Measurements from ENCODE around the gene ASAP3. TPM values are rescaled to one million over a fixed set of nuclear protein-coding genes. Genes with fewer than 3 reads are reported as not detected.

ASAP3 gene
- total and polyA plus RNA-seq, 2 donors (not counting 3 experiments of a cell fraction or from before 2014, with no cell fraction given): 12.5 to 14.2 TPM

DNA sequence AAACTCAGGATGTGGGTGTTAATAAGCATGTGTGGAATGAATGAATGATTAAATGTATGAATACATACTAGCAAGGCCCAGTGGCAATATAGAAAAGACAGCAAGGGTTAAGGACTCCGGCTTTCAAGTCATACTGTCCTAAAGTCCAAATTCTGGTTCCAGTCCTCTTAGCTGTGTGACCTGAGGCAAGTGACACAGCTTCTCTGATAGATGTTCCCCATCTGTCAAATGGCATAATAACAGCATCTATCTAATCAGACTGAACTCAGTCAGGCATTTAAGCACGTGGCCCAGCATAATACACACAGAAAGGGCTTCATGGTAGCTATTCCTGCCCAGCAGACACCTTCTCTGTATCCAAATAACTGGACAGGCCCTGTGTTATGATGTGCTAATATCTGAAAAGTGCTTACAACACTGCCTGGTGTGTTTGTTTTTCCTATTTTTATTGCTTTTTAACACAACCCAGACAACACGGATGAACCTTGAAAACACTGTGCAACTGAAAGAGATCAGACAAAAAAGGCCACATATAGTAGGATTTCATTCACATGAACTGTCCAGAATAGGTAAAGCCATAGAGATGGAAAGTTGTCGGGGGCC, 12.4 kb downstream of the ASAP3 start:
- H4K20me1 ChIP-seq (replicated peaks; ENCODE audit: control insufficient read depth, extremely low read depth, insufficient read depth, low read length): no peaks in the 10 kb centered on the region
- H3K27ac ChIP-seq (ENCODE audit: insufficient read depth, low read depth, low read length): no peak overlapping the region
- dilution Hi-C loops (cut with MboI; ENCODE audit: extremely low pct_ligation_motif_present, low sequenced_read_pairs): no loop called here
- H3K4me3 ChIP-seq (replicated peaks in 1 of 3; ENCODE audit: insufficient read depth in 1 of 3, low read depth in 1 of 3, low read length in 3 of 3): no peak overlapping the region
- no peak overlapping the region for H3K9ac ChIP-seq (replicated peaks; ENCODE audit: extremely low read depth, insufficient read depth, low read length)
- peaks cover 13% of the 10 kb centered on the region for H3K4me1 ChIP-seq (ENCODE audit: control insufficient read depth, extremely low read depth, insufficient read depth, low read length)
- TF ChIP-seq MYC (IDR thresholded peaks at IDR 0.05; ENCODE audit: low read depth, low read length) (no peak), POLR2AphosphoS5 (IDR thresholded peaks at IDR 0.05; ENCODE audit: insufficient read depth, low read depth, low read length) (no peak), FOS (IDR thresholded peaks at IDR 0.05; ENCODE audit: borderline replicate concordance, insufficient read depth, low read length) (no peak), GATA2 (IDR thresholded peaks at IDR 0.05; ENCODE audit: insufficient read depth, insufficient read length, low read depth, low read length) (no peak), EZH2 (IDR thresholded peaks at IDR 0.05; ENCODE audit: borderline replicate concordance, low read depth, low read length, severe bottlenecking) (no peak), POLR2A (IDR thresholded peaks at IDR 0.05; ENCODE audit: low read depth, low read length) (no peak), JUN (IDR thresholded peaks at IDR 0.05; ENCODE audit: borderline replicate concordance, insufficient read depth, insufficient read length, low read depth) (no peak)
- TF ChIP-seq, protein P1, sequence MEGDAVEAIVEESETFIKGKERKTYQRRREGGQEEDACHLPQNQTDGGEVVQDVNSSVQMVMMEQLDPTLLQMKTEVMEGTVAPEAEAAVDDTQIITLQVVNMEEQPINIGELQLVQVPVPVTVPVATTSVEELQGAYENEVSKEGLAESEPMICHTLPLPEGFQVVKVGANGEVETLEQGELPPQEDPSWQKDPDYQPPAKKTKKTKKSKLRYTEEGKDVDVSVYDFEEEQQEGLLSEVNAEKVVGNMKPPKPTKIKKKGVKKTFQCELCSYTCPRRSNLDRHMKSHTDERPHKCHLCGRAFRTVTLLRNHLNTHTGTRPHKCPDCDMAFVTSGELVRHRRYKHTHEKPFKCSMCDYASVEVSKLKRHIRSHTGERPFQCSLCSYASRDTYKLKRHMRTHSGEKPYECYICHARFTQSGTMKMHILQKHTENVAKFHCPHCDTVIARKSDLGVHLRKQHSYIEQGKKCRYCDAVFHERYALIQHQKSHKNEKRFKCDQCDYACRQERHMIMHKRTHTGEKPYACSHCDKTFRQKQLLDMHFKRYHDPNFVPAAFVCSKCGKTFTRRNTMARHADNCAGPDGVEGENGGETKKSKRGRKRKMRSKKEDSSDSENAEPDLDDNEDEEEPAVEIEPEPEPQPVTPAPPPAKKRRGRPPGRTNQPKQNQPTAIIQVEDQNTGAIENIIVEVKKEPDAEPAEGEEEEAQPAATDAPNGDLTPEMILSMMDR (IDR thresholded peaks at IDR 0.05; ENCODE audit: extremely low read depth in 1 of 2, insufficient read depth in 1 of 2, low read depth in 1 of 2, low read length in 2 of 2): no peak
- TF ChIP-seq, protein P2, sequence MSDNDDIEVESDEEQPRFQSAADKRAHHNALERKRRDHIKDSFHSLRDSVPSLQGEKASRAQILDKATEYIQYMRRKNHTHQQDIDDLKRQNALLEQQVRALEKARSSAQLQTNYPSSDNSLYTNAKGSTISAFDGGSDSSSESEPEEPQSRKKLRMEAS (IDR thresholded peaks at IDR 0.05; ENCODE audit: insufficient read depth, insufficient read length): no peak
- no peaks in the 10 kb centered on the region for H3K27me3 ChIP-seq (ENCODE audit: control insufficient read depth in 2 of 2, insufficient read depth in 2 of 2, low read length in 2 of 2)
- no peaks in the 10 kb centered on the region for H3K36me3 ChIP-seq (ENCODE audit: control insufficient read depth in 2 of 2, extremely low read depth in 1 of 2, insufficient read depth in 2 of 2, low read length in 2 of 2)
- ChIA-PET POLR2A (no interaction called here), CTCF (interaction anchor here (1.4 to 3.1 kb wide), 3 partner anchors 12 to 127 kb away, joined by 4 to 14 read pairs (median 7); partner anchors contain the start of genes ASAP3 and HNRNPR)
- no peak for FAIRE-seq
- DNase-seq (ENCODE audit: low read depth, low spot score): no peak
- no peaks in the 10 kb centered on the region for H3K9me1 ChIP-seq (replicated peaks; ENCODE audit: control insufficient read depth, extremely low read depth, insufficient read depth, low read length)
- H3K4me2 ChIP-seq (ENCODE audit: insufficient read depth, low read length): no peak overlapping the region
- no TSS peak for BruUV-seq (replicated peaks)
- no peaks in the 10 kb centered on the region for H3K79me2 ChIP-seq (ENCODE audit: control insufficient read depth, insufficient read depth, low read length)
- H2AFZ ChIP-seq (ENCODE audit: low read depth, low read length): no peak overlapping the region
- intact Hi-C loops (cut with micrococcal nuclease): no loop called here
- no peaks in the 10 kb centered on the region for H3K9me3 ChIP-seq (replicated peaks; ENCODE audit: control insufficient read depth, insufficient read depth, low read length)

Data from endothelial cell of umbilical vein (primary cell).